ENCODE measurements around the gene NPPB.

Gene NPPB

GRCh38 chr1:11854519-11854918, 4.2 kb downstream of the NPPB start:
- TF ChIP-seq CTCF (conservative IDR thresholded peaks at IDR 0.05), result no peak
- TF ChIP-seq ZFX (IDR thresholded peaks at IDR 0.05), result no peak
- H3K27ac ChIP-seq, result no peak overlapping the region

DNA sequence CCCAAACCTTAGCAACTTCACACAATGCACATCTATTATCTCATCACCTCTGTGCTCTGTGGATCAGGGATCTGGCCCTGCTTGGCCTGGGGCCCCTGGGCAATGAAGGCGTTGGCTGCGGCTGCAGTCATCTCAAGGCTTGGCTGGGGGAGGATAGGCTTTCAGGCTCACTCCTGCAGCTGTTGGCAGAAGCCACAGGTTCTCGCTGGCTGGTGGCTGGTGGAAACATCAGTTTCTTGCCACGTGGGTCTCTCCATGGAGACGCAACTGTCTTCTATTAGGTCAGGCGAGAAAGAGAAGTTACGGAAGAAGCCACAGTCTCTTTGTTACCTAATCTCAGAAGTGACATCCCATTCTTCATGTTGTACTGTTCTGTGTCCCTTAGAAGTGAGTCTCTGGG, 7.6 kb downstream of the NPPB start:
- TF ChIP-seq ZFX (IDR thresholded peaks at IDR 0.05) (no peak), CTCF (conservative IDR thresholded peaks at IDR 0.05) (no peak)
- H3K27ac ChIP-seq, result no peak overlapping the region

- no peak overlapping the region for H3K27ac ChIP-seq
- TF ChIP-seq CTCF (conservative IDR thresholded peaks at IDR 0.05) (no peak), ZFX (IDR thresholded peaks at IDR 0.05) (no peak)
These were observed 8.6 kb downstream of the NPPB start for GRCh38 chr1:11850156-11850555.

DNA sequence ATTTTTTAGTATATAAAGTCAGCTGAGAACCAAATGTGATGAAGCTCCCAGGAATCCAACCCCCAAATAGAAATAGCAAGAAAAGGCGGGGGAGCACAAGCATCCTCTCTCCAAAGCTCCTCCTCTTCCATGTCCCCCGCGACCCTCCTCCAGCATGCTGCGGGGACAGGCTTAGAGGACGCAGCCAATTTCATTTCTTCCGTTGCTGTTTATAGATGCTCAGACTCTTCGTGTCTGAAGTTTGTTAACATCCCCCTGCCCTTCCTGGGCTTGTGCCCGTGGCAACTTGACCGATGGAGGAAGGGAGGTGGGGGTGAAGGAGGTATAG, 10.4 kb downstream of the NPPB start:
- TF ChIP-seq CTCF (conservative IDR thresholded peaks at IDR 0.05), result no peak
- no peak for TF ChIP-seq ZFX (IDR thresholded peaks at IDR 0.05)
- H3K27ac ChIP-seq, result no peak overlapping the region

DNA sequence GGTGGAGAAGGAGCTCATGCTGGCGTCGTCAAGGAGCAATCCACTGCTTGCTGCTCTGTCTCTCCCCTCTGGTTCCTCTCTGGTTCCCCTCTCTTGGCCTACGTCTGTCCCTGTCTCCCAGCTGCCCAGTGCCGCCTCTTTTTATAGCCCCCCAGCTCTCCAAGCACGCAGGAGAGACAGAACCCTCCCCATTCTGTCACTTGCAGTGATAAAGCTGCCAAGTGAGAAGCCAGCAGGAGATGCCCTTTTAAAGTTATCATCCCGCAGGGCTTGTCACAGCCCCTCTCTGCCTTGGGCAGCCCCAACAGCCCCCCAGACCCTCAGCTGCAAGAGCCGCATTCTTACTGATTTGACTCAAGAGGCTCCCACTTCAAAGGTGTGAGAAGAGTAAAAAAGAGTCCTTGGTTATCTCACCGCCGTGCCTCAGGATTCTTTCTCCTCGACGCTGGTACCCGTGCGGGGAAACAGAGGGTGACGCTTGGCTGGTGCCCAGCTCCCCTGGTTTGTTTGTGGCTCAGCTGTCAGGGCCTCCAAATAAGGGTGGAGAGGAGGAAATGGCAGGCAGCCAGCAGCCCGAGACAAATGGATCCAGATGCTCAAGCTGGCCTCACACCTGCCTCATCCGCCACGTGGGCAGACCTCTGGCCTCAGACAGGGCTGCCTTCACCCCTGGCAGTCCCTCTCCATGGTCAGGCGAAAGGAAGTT, 10.9 kb downstream of the NPPB start, which contains the start of gene NPPA:
Gene NPPA, minus strand, starts transcription at position 117 of the 706 bp plus-strand sequence. Its CDS starts 99 bp downstream, at position 18.
- TF ChIP-seq ZFX (IDR thresholded peaks at IDR 0.05) (no peak), CTCF (conservative IDR thresholded peaks at IDR 0.05) (no peak)
- H3K27ac ChIP-seq, result no peak within 1 kb of the TSS

DNA sequence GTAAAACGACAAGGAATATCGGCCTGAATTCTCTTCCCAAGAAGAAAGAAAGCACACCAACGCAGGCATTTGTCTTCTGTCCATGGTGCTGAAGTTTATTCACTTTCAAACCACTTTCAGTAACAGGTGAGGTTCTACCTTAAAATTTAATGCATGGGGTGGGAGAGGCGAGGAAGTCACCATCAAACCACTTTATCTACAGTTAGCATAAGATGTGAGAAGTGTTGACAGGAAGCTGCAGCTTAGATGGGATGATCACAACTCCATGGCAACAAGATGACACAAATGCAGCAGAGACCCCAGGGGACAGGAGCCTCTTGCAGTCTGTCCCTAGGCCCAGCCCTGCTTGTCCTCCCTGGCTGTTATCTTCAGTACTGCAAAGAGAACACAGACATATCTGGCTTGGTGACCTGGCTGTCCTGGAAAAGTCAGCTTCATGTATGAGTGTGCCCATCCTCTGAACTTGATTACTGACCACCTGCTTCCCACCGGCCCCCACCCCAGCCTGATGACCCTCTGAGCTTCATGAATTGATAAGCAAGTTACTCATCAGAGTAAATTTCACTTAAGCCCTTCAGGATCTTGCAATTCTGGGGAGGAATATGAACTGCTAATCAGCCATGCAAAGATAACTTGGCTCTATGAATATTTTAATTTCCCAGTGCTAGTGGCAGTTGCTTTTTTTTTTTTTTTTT, 13.0 kb downstream of the NPPB start:
- no peak overlapping the region for H3K27ac ChIP-seq
- TF ChIP-seq CTCF (conservative IDR thresholded peaks at IDR 0.05) (no peak), ZFX (IDR thresholded peaks at IDR 0.05) (no peak)
